GM12878 (cell line): ENCODE measurements around the gene SIRT7. TPM values are rescaled to one million over a fixed set of nuclear protein-coding genes. Genes with fewer than 3 reads are reported as not detected.

Experiments
- ATAC-seq: fragments of 200-7000 bp; cut with Tn5 transposase; 3 replicates; pipeline ENCODE4 v1.9.1; 2020; ENCODE audit warnings: mild to moderate bottlenecking, moderate library complexity
- BruUV-seq: library from RNA; stranded (reverse); fragments of 400-500 nt; replicated peaks from 2 replicates; lab custom pipeline; 2021; lab: Mats Ljungman, UMichigan
- CTCF ChIA-PET: fragments of 300-600 bp; sonication (Branson Sonifier 250); formaldehyde crosslinking; extraction: SDS; loops from one replicate; lab custom pipeline; 2021; ENCODE audit warnings: inconsistent platforms; lab: Yijun Ruan, JAX
- POLR2A ChIA-PET: fragments of 350-600 bp; formaldehyde crosslinking; extraction: SDS; loops from one replicate; lab custom pipeline; 2021; ENCODE audit warnings: inconsistent platforms; lab: Charles Lee
- RAD21 ChIA-PET: fragments of 300-600 bp; sonication (Branson Sonifier 250); formaldehyde crosslinking; loops from one replicate; lab custom pipeline; 2023; ENCODE audit warnings: antibody characterized with exemption; ENCODE audit not compliant: unreplicated experiment; lab: Charles Lee
- SMC1A ChIA-PET: fragments of 300-600 bp; sonication (Branson Sonifier 250); formaldehyde crosslinking; loops from one replicate; lab custom pipeline; 2023; ENCODE audit not compliant: unreplicated experiment, uncharacterized antibody; lab: Charles Lee
- DNase-seq: peaks from one replicate; pipeline ENCODE4 v3.0.0-alpha.2; 2011; ENCODE audit warnings: low read depth, low spot score
- FAIRE-seq: peaks from 3 replicates; lab custom pipeline; 2011; peaks lifted over from hg19 to GRCh38; lab: Jason Lieb, UNC
- H2AFZ ChIP-seq: 2 replicates; pipeline ENCODE4 v1.6.0; 2011; ENCODE audit warnings: low read depth, low read length, control low read depth; ENCODE audit not compliant: control insufficient read depth
- H3K27ac ChIP-seq: 2 replicates; pipeline ENCODE4 v1.5.1; 2011; ENCODE audit warnings: control low read depth; ENCODE audit not compliant: control insufficient read depth, insufficient read depth
- H3K27me3 ChIP-seq, 2 experiments: replicated peaks in 1 of 2; 2 replicates each; pipeline versions ENCODE4 v1.6.0 to v1.6.1; 2011; ENCODE audit warnings: low read length in 1 of 2; ENCODE audit not compliant: control insufficient read depth in 2 of 2, insufficient read depth in 2 of 2
- H3K36me3 ChIP-seq, 2 experiments: 2 replicates each; pipeline ENCODE4 v1.5.1; 2011; ENCODE audit warnings: low read length in 1 of 2; ENCODE audit not compliant: control insufficient read depth in 2 of 2, insufficient read depth in 2 of 2
- H3K4me1 ChIP-seq: 2 replicates; pipeline ENCODE4 v1.6.1; 2011; ENCODE audit warnings: mild to moderate bottlenecking, low read length, moderate library complexity, mixed read lengths; ENCODE audit not compliant: control insufficient read depth, insufficient read depth
- H3K4me2 ChIP-seq: 2 replicates; pipeline ENCODE4 v1.6.0; 2011; ENCODE audit warnings: control low read depth; ENCODE audit not compliant: control insufficient read depth, insufficient read depth
- H3K4me3 ChIP-seq: fragments of 200-600 bp; sonication (generic); 2 replicates; pipeline ENCODE4 v1.5.1; 2016
- H3K79me2 ChIP-seq: 2 replicates; pipeline ENCODE4 v1.6.0; 2011; ENCODE audit warnings: low read length; ENCODE audit not compliant: control insufficient read depth, insufficient read depth
- H3K9ac ChIP-seq: 2 replicates; pipeline ENCODE4 v1.8.0; 2011; ENCODE audit warnings: low read length, control low read depth, mixed read lengths; ENCODE audit not compliant: control insufficient read depth, insufficient read depth
- H3K9me3 ChIP-seq: replicated peaks from 3 replicates; pipeline ENCODE4 v1.5.1; 2011; ENCODE audit warnings: mild to moderate bottlenecking, low read length; ENCODE audit not compliant: control insufficient read depth, insufficient read depth
- H4K20me1 ChIP-seq: 2 replicates; pipeline ENCODE4 v1.6.0; 2011; ENCODE audit not compliant: control insufficient read depth, insufficient read depth
- HDAC2 ChIP-seq: fragments of 200-600 bp; sonication (generic); IDR thresholded peaks from 2 replicates; pipeline ENCODE4 v1.6.1; 2017
- NRF1 ChIP-seq: conservative IDR thresholded peaks from 2 replicates; pipeline ENCODE4 v1.6.1; 2011; ENCODE audit warnings: mild to moderate bottlenecking, low read depth, low read length, improper control_type of control experiment
- POLR2AphosphoS2 ChIP-seq: IDR thresholded peaks from 2 replicates; pipeline ENCODE4 v1.6.1; 2011; ENCODE audit warnings: low read depth, mild to moderate bottlenecking, low read length, improper control_type of control experiment, moderate library complexity
- POLR2AphosphoS5 ChIP-seq: IDR thresholded peaks from 2 replicates; pipeline ENCODE4 v1.6.1; 2011; ENCODE audit warnings: mild to moderate bottlenecking, low read length, inconsistent platforms
- WGBS: methylation state at CpG from one replicate; pipeline ENCODE4 v1.1.6; 2016; ENCODE audit warnings: low lambda C conversion rate; ENCODE audit not compliant: insufficient replicate concordance, insufficient coverage; ENCODE audit errors: missing lambda C conversion rate; 5-methylcytosine and 5-hydroxymethylcytosine counted together
- in situ Hi-C: fragments of 300-500 bp; cut with MboI; formaldehyde crosslinking; loops from 9 replicates; pipeline ENCODE4 v1.14.3; 2018; ENCODE audit warnings: mixed read lengths
- intact Hi-C: fragments of 100-400 bp; cut with micrococcal nuclease; formaldehyde crosslinking; loops from one replicate; pipeline ENCODE4 v1.14.2; 2022; ENCODE audit not compliant: unreplicated experiment
- polyA plus RNA-seq, 11 experiments: library from polyadenylated mRNA; depleted of rRNA in 4 of 11; unstranded in 6 of 11; stranded (reverse) in 5 of 11; fragments of >200 nt; fragmentation: Nextera tagmentation in 4 of 11; fragmentation: Illumina TruSeq in 1 of 11; extraction: Ambion mirVana in 4 of 11; extraction: Trizol in 1 of 11; gene quantifications; 1 replicate in 1 of 11; 2 replicates in 10 of 11; pipeline versions ENCODE4 v1.2.1 to v1.2.3, GENCODE V29; 2011 to 2016; ENCODE audit warnings: inconsistent platforms in 2 of 11, missing spikeins in 2 of 11, low read depth in 1 of 11
- total RNA-seq, 4 experiments: library from RNA; depleted of rRNA in 3 of 4; stranded (reverse); fragments of >200 nt in 3 of 4; fragmentation: Illumina TruSeq in 1 of 4; extraction: Trizol in 1 of 4; gene quantifications; 2 replicates each; pipeline versions ENCODE4 v1.2.1 to v1.2.3, GENCODE V29; 2013 to 2021

Gene SIRT7
- total and polyA plus RNA-seq, 10 of the 15 experiments (the other 5 are each of a cell fraction or from before 2014, with no cell fraction given) = 1.2 to 56.2 (median 22.7) TPM

DNA sequence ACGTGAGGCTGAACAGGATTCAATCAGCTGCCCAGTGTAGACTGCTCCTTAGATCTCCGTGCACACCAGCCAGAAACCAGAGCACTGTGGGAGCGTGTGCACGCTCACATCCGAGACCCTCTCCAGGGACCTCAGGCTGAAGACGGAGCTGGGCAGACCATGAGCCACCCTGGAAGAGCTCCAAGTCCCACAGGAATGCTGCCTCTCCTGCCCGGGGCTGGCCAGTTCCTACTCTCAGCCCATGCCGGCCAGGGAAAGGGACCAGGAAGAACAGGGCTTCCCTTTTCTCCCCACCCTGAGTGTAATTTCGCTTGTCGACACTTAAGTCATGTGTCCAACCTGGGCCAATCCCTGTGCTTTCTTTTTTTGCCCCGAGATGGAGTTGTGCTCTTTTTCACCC is 33.5 kb downstream of the SIRT7 start:
- Histone ChIP-seq H4K20me1 (0 out of 2 replicates have a peak, but pooled peaks cover 3% of the 10 kb centered on the region), H3K9ac (no peak overlapping the region), H3K4me1 (peaks cover 6% of the 10 kb centered on the region), H3K27ac (no peak overlapping the region), H3K4me3 (no peak overlapping the region), H3K79me2 (peaks cover 15% of the 10 kb centered on the region), H3K27me3 (no peaks in the 10 kb centered on the region), H3K9me3 (no peaks in the 10 kb centered on the region), H2AFZ (no peak overlapping the region), H3K36me3 (peaks cover 23 to 29% of the 10 kb centered on the region in 2 experiments; a peak in 3 of 4 replicates), H3K4me2 (no peak overlapping the region)
- RAD21 ChIA-PET = no interaction called here
- DNase-seq (no peak), ATAC-seq (no peak), FAIRE-seq (no peak)
- TF ChIP-seq POLR2AphosphoS2 = no peak
- TF ChIP-seq POLR2AphosphoS5 = peak; percentile 5; the same call in 1 of the 2 replicates
- WGBS = 80% methylated on average over 11 of the region's 11 CpGs
- in situ Hi-C loops (no loop called here), intact Hi-C loops (no loop called here)
- no TSS peak for BruUV-seq
- POLR2A ChIA-PET = interaction anchor here (0.5 to 1.4 kb wide), 3 partner anchors 12 to 46 kb away, joined by 3 to 6 read pairs (median 3); no protein-coding TSS in a partner anchor
- SMC1A ChIA-PET = no interaction called here
- CTCF ChIA-PET = no interaction called here

- Histone ChIP-seq H3K27ac (no peak overlapping the region), H3K9ac (no peak overlapping the region)
- TF ChIP-seq HDAC2 = no peak
- TF ChIP-seq NRF1 = no peak
- TF ChIP-seq, all 136 proteins: peak for 0
- POLR2A ChIA-PET = interaction anchor here (1.0 to 1.3 kb wide), 2 partner anchors 9 to 46 kb away, joined by 3 to 4 read pairs; partner anchors contain the start of gene MCRIP1
- in situ Hi-C loops (no loop called here), intact Hi-C loops (no loop called here)
- RAD21 ChIA-PET = no interaction called here
- ATAC-seq = no peak
- BruUV-seq = no TSS peak
- Histone ChIP-seq H3K4me2 (no peak overlapping the region), H2AFZ (no peak overlapping the region), H3K36me3 (peaks cover 1 to 2% of the 10 kb centered on the region in 2 experiments; a peak in 1 of 4 replicates), H3K79me2 (no peaks in the 10 kb centered on the region), H3K4me1 (no peaks in the 10 kb centered on the region), H3K9me3 (no peaks in the 10 kb centered on the region), H3K4me3 (no peak overlapping the region), H4K20me1 (no peaks in the 10 kb centered on the region), H3K27me3 (no peaks in the 10 kb centered on the region)
- 66% methylated on average over 5 of the region's 5 CpGs for WGBS
- DNase-seq = no peak
- FAIRE-seq = peak; percentile 38
- SMC1A ChIA-PET = no interaction called here
- CTCF ChIA-PET = no interaction called here
Observed at GRCh38 chr17:81879121-81879520, 38.9 kb downstream of the SIRT7 start.
